Liver (tissue), 9 donors: Measurements from ENCODE around the gene APCS. TPM values are rescaled to one million over a fixed set of nuclear protein-coding genes. Genes with fewer than 3 reads are reported as not detected.

Experiments
- DNase-seq: peaks from one replicate; pipeline ENCODE4 v3.0.0-alpha.2; 2017; ENCODE audit warnings: low spot score
- H3K27ac ChIP-seq, 2 donors: one replicate each; pipeline ENCODE4 v1.7.0; 2013; ENCODE audit warnings: inconsistent platforms in 2 of 2, low read length in 2 of 2, control low read depth in 1 of 2, low read depth in 1 of 2, mild to moderate bottlenecking in 1 of 2
- H3K27me3 ChIP-seq, 4 donors: one replicate each; pipeline versions ENCODE4 v1.6.1 to v1.7.0; 2013; ENCODE audit warnings: low read length in 3 of 4, inconsistent platforms in 1 of 4, mild to moderate bottlenecking in 1 of 4, moderate library complexity in 1 of 4; ENCODE audit not compliant: control insufficient read depth in 4 of 4, insufficient read depth in 4 of 4
- H3K36me3 ChIP-seq, 4 donors: one replicate each; pipeline versions ENCODE4 v1.6.1 to v1.7.0; 2013; ENCODE audit warnings: low read length in 3 of 4, mild to moderate bottlenecking in 3 of 4, low read depth in 1 of 4, moderate library complexity in 1 of 4; ENCODE audit not compliant: control insufficient read depth in 4 of 4, insufficient read depth in 3 of 4
- H3K4me1 ChIP-seq, 4 donors: one replicate each; pipeline versions ENCODE4 v1.6.1 to v1.7.0; 2013; ENCODE audit warnings: low read length in 3 of 4, mild to moderate bottlenecking in 3 of 4, moderate library complexity in 1 of 4; ENCODE audit not compliant: control insufficient read depth in 4 of 4, insufficient read depth in 4 of 4
- H3K4me3 ChIP-seq, 3 donors: one replicate each; pipeline versions ENCODE4 v1.6.1 to v1.7.0; 2013; ENCODE audit warnings: low read length in 3 of 3, control low read depth in 1 of 3, low read depth in 1 of 3, mild to moderate bottlenecking in 1 of 3
- H3K9ac ChIP-seq, 2 donors: one replicate each; pipeline ENCODE4 v1.7.0; 2013; ENCODE audit warnings: low read length in 2 of 2, mild to moderate bottlenecking in 2 of 2, moderate library complexity in 2 of 2, control low read depth in 1 of 2, low read depth in 1 of 2
- H3K9me3 ChIP-seq, 4 donors: one replicate each; pipeline versions ENCODE4 v1.6.1 to v1.7.0; 2013; ENCODE audit warnings: low read length in 3 of 4; ENCODE audit not compliant: control insufficient read depth in 4 of 4
- ATF3 ChIP-seq: IDR thresholded peaks from 2 replicates; pipeline ENCODE4 v1.6.1; 2016; ENCODE audit warnings: antibody characterized with exemption
- CTCF ChIP-seq: fragments of 150-350 bp; IDR thresholded peaks from 2 replicates; pipeline ENCODE4 v1.5.1; 2017; ENCODE audit warnings: improper control_type of control experiment, low read depth, low read length; ENCODE audit not compliant: missing input control
- EGR1 ChIP-seq, 2 donors: IDR thresholded peaks; 2 replicates each; pipeline ENCODE4 v1.6.1; 2016 to 2018; ENCODE audit warnings: antibody characterized with exemption in 2 of 2, low read depth in 2 of 2
- FOXA1 ChIP-seq: IDR thresholded peaks from 2 replicates; pipeline ENCODE4 v1.6.1; 2016; ENCODE audit warnings: antibody characterized with exemption
- FOXA2 ChIP-seq: IDR thresholded peaks from 2 replicates; pipeline ENCODE4 v1.6.1; 2016; ENCODE audit warnings: antibody characterized with exemption
- HNF4A ChIP-seq, 2 donors: conservative IDR thresholded peaks; 2 replicates each; pipeline ENCODE4 v1.6.1; 2016; ENCODE audit warnings: antibody characterized with exemption in 2 of 2, mild to moderate bottlenecking in 2 of 2
- HNF4G ChIP-seq: IDR thresholded peaks from 2 replicates; pipeline ENCODE4 v1.6.1; 2016; ENCODE audit warnings: antibody characterized with exemption
- JUND ChIP-seq, 2 donors: IDR thresholded peaks; 2 replicates each; pipeline ENCODE4 v1.6.1; 2016; ENCODE audit warnings: antibody characterized with exemption in 2 of 2
- NR2F2 ChIP-seq: IDR thresholded peaks from 2 replicates; pipeline ENCODE4 v1.6.1; 2016; ENCODE audit warnings: antibody characterized with exemption
- RAD21 ChIP-seq, 2 donors: IDR thresholded peaks; 2 replicates each; pipeline ENCODE4 v1.6.1; 2016; ENCODE audit warnings: antibody characterized with exemption in 2 of 2, mild to moderate bottlenecking in 2 of 2
- REST ChIP-seq: IDR thresholded peaks from 2 replicates; pipeline ENCODE4 v1.6.1; 2016; ENCODE audit warnings: antibody characterized with exemption, mild to moderate bottlenecking
- RXRA ChIP-seq, 2 donors: IDR thresholded peaks; 2 replicates each; pipeline ENCODE4 v1.6.1; 2017 to 2018; ENCODE audit warnings: antibody characterized with exemption in 2 of 2, mild to moderate bottlenecking in 1 of 2
- SP1 ChIP-seq: IDR thresholded peaks from 2 replicates; pipeline ENCODE4 v1.6.1; 2018; ENCODE audit warnings: antibody characterized with exemption, mild to moderate bottlenecking
- TAF1 ChIP-seq: conservative IDR thresholded peaks from 2 replicates; pipeline ENCODE4 v1.6.1; 2016; ENCODE audit warnings: antibody characterized with exemption, mild to moderate bottlenecking
- YY1 ChIP-seq: IDR thresholded peaks from 2 replicates; pipeline ENCODE4 v1.6.1; 2016; ENCODE audit warnings: antibody characterized with exemption, mild to moderate bottlenecking
- ZBTB33 ChIP-seq: IDR thresholded peaks from 2 replicates; pipeline ENCODE4 v1.6.1; 2016; ENCODE audit warnings: antibody characterized with exemption
- WGBS: extraction: QIAGEN DNeasy Blood & Tissue Kit; methylation state at CpG from one replicate; pipeline ENCODE4 v1.1.7; 2013; 5-methylcytosine and 5-hydroxymethylcytosine counted together
- polyA plus RNA-seq, 2 donors: library from polyadenylated mRNA; stranded (reverse) in 1 of 2; unstranded in 1 of 2; fragments of 200-250 nt in 1 of 2; fragments of >200 nt in 1 of 2; fragmentation: Nextera tagmentation in 1 of 2; extraction: Ambion mirVana in 1 of 2; gene quantifications; one replicate each; pipeline versions ENCODE4 v1.2.1 to v1.2.3, GENCODE V29; 2013 to 2015
- total RNA-seq, 2 donors: library from RNA; depleted of rRNA; stranded (reverse); fragments of >200 nt; gene quantifications; one replicate each; pipeline ENCODE4 v1.2.3, GENCODE V29; 2014
- donor health status: healthy.
- donor health status: healthy.
- donor health status: healthy.
- donor health status: healthy.
- donor health status: healthy.

The APCS gene
- total and polyA plus RNA-seq, 4 donors = 162 to 5,859 (median 1,877) TPM

GRCh38 chr1:159584536-159584935, 3.1 kb upstream of the APCS start:
- H3K36me3 ChIP-seq = no peaks in the 10 kb centered on the region
- no peaks in the 10 kb centered on the region for H3K9me3 ChIP-seq
- H3K4me3 ChIP-seq = no peak overlapping the region
- H3K27ac ChIP-seq = no peak overlapping the region
- no peak for DNase-seq
- no peaks in the 10 kb centered on the region for H3K27me3 ChIP-seq
- H3K4me1 ChIP-seq = peaks cover 3 to 40% (median 22%) of the 10 kb centered on the region in 4 donors
- WGBS = 83% methylated on average over 2 of the region's 2 CpGs
- no peak overlapping the region for H3K9ac ChIP-seq
- TF ChIP-seq SP1 (no peak), YY1 (no peak), TAF1 (no peak), CTCF (no peak), ATF3 (no peak), JUND (IDR thresholded peaks at IDR 0.05) (no peak), RAD21 (IDR thresholded peaks at IDR 0.05) (no peak), FOXA1 (no peak), RXRA (IDR thresholded peaks at IDR 0.05) (no peak), HNF4A (conservative IDR thresholded peaks at IDR 0.05) (no peak), EGR1 (IDR thresholded peaks at IDR 0.05; ENCODE audit: low read depth in 2 of 2) (no peak), ZBTB33 (no peak), NR2F2 (no peak), FOXA2 (no peak), HNF4G (no peak)

- no peak for DNase-seq
- Histone ChIP-seq H3K9me3 (no peaks in the 10 kb centered on the region), H3K9ac (no peak overlapping the region), H3K36me3 (peaks cover 0 to 11% (median 10%) of the 10 kb centered on the region in 4 donors), H3K4me1 (peaks cover 0 to 6% (median 2%) of the 10 kb centered on the region in 4 donors), H3K4me3 (no peak overlapping the region), H3K27me3 (no peaks in the 10 kb centered on the region), H3K27ac (peak overlapping the region; percentile 2 to 36)
- WGBS = 74% methylated on average over 4 of the region's 4 CpGs
- no peak for TF ChIP-seq HNF4A (conservative IDR thresholded peaks at IDR 0.05)
- TF ChIP-seq ZBTB33 = no peak
- no peak for TF ChIP-seq CTCF
- no peak for TF ChIP-seq TAF1
- no peak for TF ChIP-seq REST
- no peak for TF ChIP-seq RAD21 (IDR thresholded peaks at IDR 0.05)
These were observed 4.4 kb downstream of the APCS start for GRCh38 chr1:159591981-159592380.
